Stimulated activated naive CD8-positive, alpha-beta T cell treated with anti-CD3 and anti-CD28 coated beads, Interleukin-15, Interleukin-2, amounts not matched to agents 100 ng/mL and 50 ng/mL, for 24 hours (primary cell): ENCODE results near the gene WDR91.

ENCODE experiments used
- H3K27ac Mint-ChIP-seq: one replicate; pipeline ENCODE4 v1.8.0; 2021; ENCODE audit warnings: mild to moderate bottlenecking, mixed read lengths
- H3K27me3 Mint-ChIP-seq: one replicate; pipeline ENCODE4 v1.8.0; 2021; ENCODE audit warnings: mixed read lengths
- H3K36me3 Mint-ChIP-seq: one replicate; pipeline ENCODE4 v1.8.0; 2021; ENCODE audit warnings: low read depth, mixed read lengths
- H3K4me1 Mint-ChIP-seq: one replicate; pipeline ENCODE4 v1.8.0; 2021; ENCODE audit warnings: low read depth, mixed read lengths
- H3K4me3 Mint-ChIP-seq: one replicate; pipeline ENCODE4 v1.8.0; 2021; ENCODE audit warnings: mild to moderate bottlenecking, mixed read lengths
- H3K9me3 Mint-ChIP-seq: one replicate; pipeline ENCODE4 v1.8.0; 2021; ENCODE audit warnings: mixed read lengths

WDR91 gene

GRCh38 chr7:135197343-135197742, 14.0 kb downstream of the WDR91 start:
- Mint-ChIP-seq H3K4me3 (no peak overlapping the region), H3K27ac (no peak overlapping the region), H3K36me3 (peaks cover 87% of the 10 kb centered on the region), H3K27me3 (no peaks in the 10 kb centered on the region), H3K4me1 (peaks cover 26% of the 10 kb centered on the region), H3K9me3 (no peaks in the 10 kb centered on the region)

- no peak overlapping the region for H3K4me3 Mint-ChIP-seq
- peaks cover 86% of the 10 kb centered on the region for H3K36me3 Mint-ChIP-seq
- H3K27me3 Mint-ChIP-seq, result no peaks in the 10 kb centered on the region
- H3K4me1 Mint-ChIP-seq, result peaks cover 20% of the 10 kb centered on the region
- no peak overlapping the region for H3K27ac Mint-ChIP-seq
- H3K9me3 Mint-ChIP-seq, result no peaks in the 10 kb centered on the region
Measured at GRCh38 chr7:135195968-135196629, 15.2 kb downstream of the WDR91 start.

GRCh38 chr7:135195156-135195555, 16.2 kb downstream of the WDR91 start:
- Mint-ChIP-seq H3K4me1 (peaks cover 20% of the 10 kb centered on the region), H3K27me3 (no peaks in the 10 kb centered on the region), H3K27ac (no peak overlapping the region), H3K9me3 (no peaks in the 10 kb centered on the region), H3K36me3 (peaks cover 86% of the 10 kb centered on the region), H3K4me3 (no peak overlapping the region)

GRCh38 chr7:135194494-135195095, 16.7 kb downstream of the WDR91 start:
- H3K27me3 Mint-ChIP-seq, result no peaks in the 10 kb centered on the region
- H3K4me3 Mint-ChIP-seq, result no peak overlapping the region
- no peak overlapping the region for H3K27ac Mint-ChIP-seq
- peaks cover 20% of the 10 kb centered on the region for H3K4me1 Mint-ChIP-seq
- peaks cover 86% of the 10 kb centered on the region for H3K36me3 Mint-ChIP-seq
- no peaks in the 10 kb centered on the region for H3K9me3 Mint-ChIP-seq

GRCh38 chr7:135193615-135194081, 17.7 kb downstream of the WDR91 start:
- H3K9me3 Mint-ChIP-seq, result no peaks in the 10 kb centered on the region
- H3K27ac Mint-ChIP-seq, result no peak overlapping the region
- H3K4me3 Mint-ChIP-seq, result no peak overlapping the region
- H3K36me3 Mint-ChIP-seq, result peaks cover 85% of the 10 kb centered on the region
- no peaks in the 10 kb centered on the region for H3K27me3 Mint-ChIP-seq
- H3K4me1 Mint-ChIP-seq, result peaks cover 17% of the 10 kb centered on the region

- H3K36me3 Mint-ChIP-seq, result peaks cover 84% of the 10 kb centered on the region
Measured at GRCh38 chr7:135192914-135193536, 18.3 kb downstream of the WDR91 start.

GRCh38 chr7:135190703-135191102, 20.6 kb downstream of the WDR91 start:
- H3K9me3 Mint-ChIP-seq, result no peaks in the 10 kb centered on the region
- H3K4me3 Mint-ChIP-seq, result no peak overlapping the region
- H3K27me3 Mint-ChIP-seq, result no peaks in the 10 kb centered on the region
- peaks cover 22% of the 10 kb centered on the region for H3K4me1 Mint-ChIP-seq
- peaks cover 86% of the 10 kb centered on the region for H3K36me3 Mint-ChIP-seq
- peak overlapping the region; percentile 19 for H3K27ac Mint-ChIP-seq

More at GRCh38 chr7:135192914-135193536, 18.3 kb downstream of the WDR91 start:
- Mint-ChIP-seq H3K27ac (no peak overlapping the region), H3K4me3 (no peak overlapping the region), H3K9me3 (no peaks in the 10 kb centered on the region), H3K27me3 (no peaks in the 10 kb centered on the region), H3K4me1 (peaks cover 10% of the 10 kb centered on the region)

GRCh38 chr7:135189961-135190360, 21.4 kb downstream of the WDR91 start:
- no peaks in the 10 kb centered on the region for H3K9me3 Mint-ChIP-seq
- H3K4me3 Mint-ChIP-seq, result no peak overlapping the region
- peak overlapping the region; percentile 7 for H3K27ac Mint-ChIP-seq
- H3K4me1 Mint-ChIP-seq, result peaks cover 22% of the 10 kb centered on the region
- peaks cover 87% of the 10 kb centered on the region for H3K36me3 Mint-ChIP-seq
- H3K27me3 Mint-ChIP-seq, result no peaks in the 10 kb centered on the region

- H3K27ac Mint-ChIP-seq, result no peak overlapping the region
- H3K4me1 Mint-ChIP-seq, result peaks cover 20% of the 10 kb centered on the region
- H3K9me3 Mint-ChIP-seq, result no peaks in the 10 kb centered on the region
- H3K36me3 Mint-ChIP-seq, result peaks cover 87% of the 10 kb centered on the region
- H3K27me3 Mint-ChIP-seq, result no peaks in the 10 kb centered on the region
- H3K4me3 Mint-ChIP-seq, result no peak overlapping the region
Measured at GRCh38 chr7:135189221-135189662, 22.1 kb downstream of the WDR91 start.

- Mint-ChIP-seq H3K9me3 (peaks cover 5% of the 10 kb centered on the region), H3K36me3 (peaks cover 87% of the 10 kb centered on the region), H3K4me1 (peaks cover 16% of the 10 kb centered on the region), H3K27ac (no peak overlapping the region), H3K4me3 (no peak overlapping the region), H3K27me3 (no peaks in the 10 kb centered on the region)
Measured at GRCh38 chr7:135188298-135188984, 22.9 kb downstream of the WDR91 start.

- peaks cover 16% of the 10 kb centered on the region for H3K4me1 Mint-ChIP-seq
- H3K9me3 Mint-ChIP-seq, result peaks cover 13% of the 10 kb centered on the region
- no peak overlapping the region for H3K27ac Mint-ChIP-seq
- H3K36me3 Mint-ChIP-seq, result peaks cover 88% of the 10 kb centered on the region
- H3K27me3 Mint-ChIP-seq, result no peaks in the 10 kb centered on the region
- no peak overlapping the region for H3K4me3 Mint-ChIP-seq
Measured at GRCh38 chr7:135186841-135187253, 24.5 kb downstream of the WDR91 start.

GRCh38 chr7:135186261-135186540, 25.1 kb downstream of the WDR91 start:
- peaks cover 16% of the 10 kb centered on the region for H3K4me1 Mint-ChIP-seq
- no peak overlapping the region for H3K27ac Mint-ChIP-seq

GRCh38 chr7:135185471-135186260, 25.7 kb downstream of the WDR91 start:
- peaks cover 90% of the 10 kb centered on the region for H3K36me3 Mint-ChIP-seq
- no peaks in the 10 kb centered on the region for H3K27me3 Mint-ChIP-seq
- peaks cover 22% of the 10 kb centered on the region for H3K9me3 Mint-ChIP-seq
- H3K27ac Mint-ChIP-seq, result no peak overlapping the region
- peaks cover 16% of the 10 kb centered on the region for H3K4me1 Mint-ChIP-seq
- H3K4me3 Mint-ChIP-seq, result no peak overlapping the region

More at GRCh38 chr7:135186261-135186540, 25.1 kb downstream of the WDR91 start:
- no peaks in the 10 kb centered on the region for H3K27me3 Mint-ChIP-seq
- H3K9me3 Mint-ChIP-seq, result peaks cover 19% of the 10 kb centered on the region
- H3K4me3 Mint-ChIP-seq, result no peak overlapping the region
- H3K36me3 Mint-ChIP-seq, result peaks cover 89% of the 10 kb centered on the region

- Mint-ChIP-seq H3K4me1 (peaks cover 16% of the 10 kb centered on the region), H3K27ac (no peak overlapping the region), H3K9me3 (peaks cover 26% of the 10 kb centered on the region), H3K4me3 (no peak overlapping the region), H3K27me3 (no peaks in the 10 kb centered on the region), H3K36me3 (peaks cover 86% of the 10 kb centered on the region)
Measured at GRCh38 chr7:135184254-135184841, 27.0 kb downstream of the WDR91 start.
